Measurements from ENCODE around the gene RBM20.

DNA sequence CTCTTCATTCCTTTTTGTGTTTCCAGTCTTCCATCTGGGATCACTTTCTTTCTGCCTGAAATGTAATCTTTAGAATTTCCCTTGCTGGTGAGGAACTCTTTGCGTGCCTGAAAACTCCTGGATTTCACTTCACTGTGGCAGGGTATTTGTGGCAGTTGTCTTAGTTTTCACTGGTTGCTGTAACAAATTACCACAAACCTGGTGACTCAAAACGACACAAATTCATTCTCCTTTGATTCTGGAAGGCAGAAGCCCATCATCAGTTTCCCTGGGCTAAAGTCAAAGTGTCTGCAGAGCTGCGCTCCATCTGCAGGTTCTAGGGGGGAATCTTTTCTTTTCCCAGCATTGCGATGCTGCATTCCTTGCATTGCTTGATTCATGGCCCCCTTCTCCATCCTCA, 109.3 kb downstream of the RBM20 start:
- TF ChIP-seq, protein P1, sequence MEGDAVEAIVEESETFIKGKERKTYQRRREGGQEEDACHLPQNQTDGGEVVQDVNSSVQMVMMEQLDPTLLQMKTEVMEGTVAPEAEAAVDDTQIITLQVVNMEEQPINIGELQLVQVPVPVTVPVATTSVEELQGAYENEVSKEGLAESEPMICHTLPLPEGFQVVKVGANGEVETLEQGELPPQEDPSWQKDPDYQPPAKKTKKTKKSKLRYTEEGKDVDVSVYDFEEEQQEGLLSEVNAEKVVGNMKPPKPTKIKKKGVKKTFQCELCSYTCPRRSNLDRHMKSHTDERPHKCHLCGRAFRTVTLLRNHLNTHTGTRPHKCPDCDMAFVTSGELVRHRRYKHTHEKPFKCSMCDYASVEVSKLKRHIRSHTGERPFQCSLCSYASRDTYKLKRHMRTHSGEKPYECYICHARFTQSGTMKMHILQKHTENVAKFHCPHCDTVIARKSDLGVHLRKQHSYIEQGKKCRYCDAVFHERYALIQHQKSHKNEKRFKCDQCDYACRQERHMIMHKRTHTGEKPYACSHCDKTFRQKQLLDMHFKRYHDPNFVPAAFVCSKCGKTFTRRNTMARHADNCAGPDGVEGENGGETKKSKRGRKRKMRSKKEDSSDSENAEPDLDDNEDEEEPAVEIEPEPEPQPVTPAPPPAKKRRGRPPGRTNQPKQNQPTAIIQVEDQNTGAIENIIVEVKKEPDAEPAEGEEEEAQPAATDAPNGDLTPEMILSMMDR (IDR thresholded peaks at IDR 0.05) = no peak
- no peak for TF ChIP-seq POLR2A (IDR thresholded peaks at IDR 0.05)

All from thyroid gland (tissue), 4 donors.